Endothelial cell of umbilical vein (primary cell): ENCODE measurements around the gene FBXL4.

Experiments
- CTCF ChIP-seq, 2 donors: IDR thresholded peaks; 1 replicate in 1 of 2; 2 replicates in 1 of 2; pipeline ENCODE4 v1.5.1; 2011; ENCODE audit warnings: low read length in 2 of 2, mild to moderate bottlenecking in 2 of 2, moderate library complexity in 2 of 2, control low read depth in 1 of 2, inconsistent platforms in 1 of 2, low read depth in 1 of 2; ENCODE audit not compliant: insufficient read depth in 1 of 2; ENCODE audit errors: extremely low read depth in 1 of 2
- EZH2 ChIP-seq: IDR thresholded peaks from 2 replicates; pipeline ENCODE4 v1.6.1; 2012; ENCODE audit warnings: borderline replicate concordance, low read depth, mild to moderate bottlenecking, moderate library complexity, low read length, inconsistent platforms; ENCODE audit not compliant: severe bottlenecking
- FOS ChIP-seq: IDR thresholded peaks from 2 replicates; pipeline ENCODE4 v1.6.1; 2011; ENCODE audit warnings: mild to moderate bottlenecking, low read length, moderate library complexity, borderline replicate concordance; ENCODE audit not compliant: insufficient read depth
- GATA2 ChIP-seq: IDR thresholded peaks from 2 replicates; pipeline ENCODE4 v1.7.0; 2011; ENCODE audit warnings: low read depth, mild to moderate bottlenecking, moderate library complexity, mixed read lengths, low read length; ENCODE audit not compliant: insufficient read length, insufficient read depth
- JUN ChIP-seq: IDR thresholded peaks from 2 replicates; pipeline ENCODE4 v1.6.1; 2011; ENCODE audit warnings: borderline replicate concordance, low read depth; ENCODE audit not compliant: insufficient read length, insufficient read depth
- MAX ChIP-seq: IDR thresholded peaks from 2 replicates; pipeline ENCODE4 v1.6.1; 2011; ENCODE audit not compliant: insufficient read depth, insufficient read length
- MYC ChIP-seq: IDR thresholded peaks from one replicate; pipeline ENCODE4 v1.6.1; 2011; ENCODE audit warnings: mild to moderate bottlenecking, low read depth, low read length
- POLR2A ChIP-seq: IDR thresholded peaks from 2 replicates; pipeline ENCODE4 v1.6.1; 2012; ENCODE audit warnings: low read depth, mild to moderate bottlenecking, control low read depth, low read length
- POLR2AphosphoS5 ChIP-seq: IDR thresholded peaks from 2 replicates; pipeline ENCODE4 v1.6.1; 2012; ENCODE audit warnings: low read depth, mild to moderate bottlenecking, control low read depth, low read length, moderate library complexity; ENCODE audit not compliant: insufficient read depth

- TF ChIP-seq POLR2A (no peak), CTCF (IDR thresholded peaks at IDR 0.05; ENCODE audit: extremely low read depth in 1 of 2, insufficient read depth in 1 of 2, low read depth in 1 of 2, low read length in 2 of 2) (no peak), FOS (no peak), MYC (no peak), EZH2 (no peak), GATA2 (no peak), POLR2AphosphoS5 (no peak), MAX (no peak), JUN (no peak)
These were observed 47.0 kb downstream of the FBXL4 start for GRCh38 chr6:98900706-98901105.
